Measurements from ENCODE around the gene ASPRV1. TPM values are rescaled to one million over a fixed set of nuclear protein-coding genes. Genes with fewer than 3 reads are reported as not detected.

Gene ASPRV1
- under 0.01 TPM in 1 of 2 replicates, not detected in the other for total RNA-seq

GRCh38 chr2:69961496-69961895, at the start of gene ASPRV1:
Gene ASPRV1 (minus strand): TSS chr2:69961631. CDS start chr2:69961436, 195 bp downstream.

GRCh38 chr2:69914950-69915945, 46.2 kb downstream of the ASPRV1 start, which contains the start of gene MXD1:
Gene MXD1 (plus strand): TSS chr2:69915109. CDS start chr2:69915331, 222 bp downstream.

Other genes starting within 250 kb of the ASPRV1 start
- 31.1 and 59.3 TPM in 2 replicates for gene ANXA4, start 219.5 kb downstream of the ASPRV1 start, total RNA-seq
- gene GMCL1, start 132.0 kb downstream of the ASPRV1 start, total RNA-seq = 4.6 and 9.4 TPM in 2 replicates
- gene SNRNP27, start 67.7 kb downstream of the ASPRV1 start, total RNA-seq = 27.9 and 31.3 TPM in 2 replicates
- gene MXD1, start 46.5 kb downstream of the ASPRV1 start, total RNA-seq = 16.8 and 19.8 TPM in 2 replicates
- gene PCBP1, start 125.8 kb upstream of the ASPRV1 start, total RNA-seq = 26.0 and 42.6 TPM in 2 replicates
- 14.1 and 17.6 TPM in 2 replicates for gene C2orf42, start 229.4 kb upstream of the ASPRV1 start, total RNA-seq

Data from tracheal epithelial cell (primary cell).